ENCODE data around the gene TELO2.

TELO2 gene

DNA sequence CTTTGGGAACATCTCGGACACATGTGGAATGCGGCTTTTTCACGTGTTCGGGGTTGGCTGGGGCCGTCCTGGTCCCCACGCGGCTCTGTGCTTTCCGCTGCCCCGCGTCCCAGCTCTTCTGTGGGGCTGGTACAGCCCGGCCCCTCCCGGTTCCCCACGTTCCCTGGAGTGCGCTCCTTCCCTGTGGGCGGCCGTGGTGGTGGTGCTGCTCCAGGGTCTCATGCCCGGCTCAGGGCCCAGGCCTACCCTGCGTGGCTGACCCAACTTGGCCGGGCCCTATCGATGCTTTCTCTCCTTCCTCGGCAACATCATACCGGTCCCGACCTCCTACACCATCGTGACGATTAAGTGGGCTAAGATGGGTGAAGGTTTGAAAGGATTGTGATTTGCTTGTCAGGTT lies 3.3 kb downstream of the TELO2 start:
- Histone ChIP-seq H3K18ac (ENCODE audit: low read length) (no peak overlapping the region), H2AFZ (ENCODE audit: low read length) (no peak overlapping the region), H3K79me1 (ENCODE audit: low read depth, low read length) (peaks cover 25% of the 10 kb centered on the region), H2BK5ac (ENCODE audit: low read length) (no peak overlapping the region), H3K4me1 (ENCODE audit: control insufficient read depth in 2 of 2, insufficient read depth in 1 of 2, low read depth in 1 of 2, low read length in 2 of 2) (peaks cover 10 to 11% of the 10 kb centered on the region in 2 donors), H3K36me3 (replicated peaks in 1 of 2; ENCODE audit: control insufficient read depth in 2 of 2, insufficient read depth in 2 of 2, low read length in 2 of 2) (peaks cover 33 to 73% of the 10 kb centered on the region in 2 donors), H2AK5ac (ENCODE audit: low read depth, low read length) (no peak overlapping the region), H3K23ac (ENCODE audit: low read depth, low read length, poor library complexity) (no peak overlapping the region), H4K91ac (ENCODE audit: low read depth, low read length, poor library complexity) (no peak overlapping the region), H3K9me3 (replicated peaks in 1 of 2; ENCODE audit: control insufficient read depth in 2 of 2, insufficient read depth in 1 of 2, low read depth in 1 of 2, low read length in 2 of 2) (no peaks in the 10 kb centered on the region), H3K27ac (replicated peaks; ENCODE audit: low read length) (no peak overlapping the region), H3K14ac (ENCODE audit: low read length) (no peak overlapping the region), H3K27me3 (ENCODE audit: control insufficient read depth in 3 of 3, insufficient read depth in 3 of 3, low read depth in 1 of 3, low read length in 3 of 3) (no peaks in the 10 kb centered on the region), H2BK15ac (ENCODE audit: low read length) (no peak overlapping the region), H3K4me2 (ENCODE audit: insufficient read depth, low read length, poor library complexity, severe bottlenecking) (no peak overlapping the region), H3K4me3 (ENCODE audit: low read length in 2 of 2) (no peak overlapping the region), H3K4ac (ENCODE audit: low read length) (no peak overlapping the region), H2BK120ac (ENCODE audit: low read depth, low read length) (no peak overlapping the region), H3K9ac (ENCODE audit: low read depth, low read length, poor library complexity) (no peak overlapping the region), H2BK12ac (ENCODE audit: low read length) (no peak overlapping the region), H4K8ac (ENCODE audit: low read depth, low read length) (no peak overlapping the region)
- no peak for DNase-seq (ENCODE audit: low spot score)
- WGBS, 2 donors (ENCODE audit: extremely low coverage in 2 of 2, insufficient read length in 2 of 2, insufficient replicate concordance in 1 of 2), result no CpG with 5 or more reads among the region's 25 CpGs

DNA sequence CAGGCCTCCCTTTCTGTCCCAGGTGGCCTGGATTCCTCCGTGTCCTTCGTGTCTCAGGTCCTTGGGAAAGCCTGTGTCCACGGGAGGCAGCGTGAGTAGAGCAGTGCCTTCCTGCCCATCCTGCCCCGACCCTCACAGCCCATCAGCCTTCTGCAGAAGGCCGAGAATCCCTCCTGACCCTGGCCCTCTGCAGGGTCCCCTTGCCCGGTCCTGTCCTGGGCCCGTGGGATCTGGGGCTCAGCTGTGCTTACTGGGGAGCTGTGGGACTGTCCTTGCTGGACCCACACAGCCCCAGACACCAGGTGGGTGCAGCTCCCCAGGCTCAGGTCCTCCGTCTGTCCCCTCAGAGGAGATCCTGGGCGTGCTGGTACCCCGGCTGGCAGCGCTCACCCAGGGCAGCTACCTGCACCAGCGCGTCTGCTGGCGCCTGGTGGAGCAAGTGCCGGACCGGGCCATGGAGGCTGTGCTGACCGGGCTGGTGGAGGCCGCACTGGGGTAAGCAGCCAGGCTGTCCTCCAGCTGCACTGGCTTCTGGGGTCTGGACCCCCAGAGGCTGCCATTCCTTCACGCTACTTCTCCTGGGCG lies 3.9 kb downstream of the TELO2 start:
- H3K79me1 ChIP-seq (ENCODE audit: low read depth, low read length), result peaks cover 25% of the 10 kb centered on the region
- H3K14ac ChIP-seq (ENCODE audit: low read length), result no peak overlapping the region

GRCh38 chr16:1498899-1499676 lies 5.9 kb downstream of the TELO2 start:
- Histone ChIP-seq H2BK5ac (ENCODE audit: low read length) (no peak overlapping the region), H3K14ac (ENCODE audit: low read length) (no peak overlapping the region), H2AFZ (ENCODE audit: low read length) (no peak overlapping the region), H3K27me3 (ENCODE audit: control insufficient read depth in 3 of 3, insufficient read depth in 3 of 3, low read depth in 1 of 3, low read length in 3 of 3) (no peaks in the 10 kb centered on the region), H3K4ac (ENCODE audit: low read length) (no peak overlapping the region), H2BK12ac (ENCODE audit: low read length) (no peak overlapping the region), H4K8ac (ENCODE audit: low read depth, low read length) (no peak overlapping the region), H3K9ac (ENCODE audit: low read depth, low read length, poor library complexity) (no peak overlapping the region), H4K91ac (ENCODE audit: low read depth, low read length, poor library complexity) (no peak overlapping the region), H3K36me3 (replicated peaks in 1 of 2; ENCODE audit: control insufficient read depth in 2 of 2, insufficient read depth in 2 of 2, low read length in 2 of 2) (peaks cover 52 to 96% of the 10 kb centered on the region in 2 donors), H3K18ac (ENCODE audit: low read length) (no peak overlapping the region), H3K23ac (ENCODE audit: low read depth, low read length, poor library complexity) (no peak overlapping the region), H3K9me3 (replicated peaks in 1 of 2; ENCODE audit: control insufficient read depth in 2 of 2, insufficient read depth in 1 of 2, low read depth in 1 of 2, low read length in 2 of 2) (peaks cover 0 to 3% of the 10 kb centered on the region in 2 donors), H2BK15ac (ENCODE audit: low read length) (no peak overlapping the region), H2BK120ac (ENCODE audit: low read depth, low read length) (no peak overlapping the region), H3K79me1 (ENCODE audit: low read depth, low read length) (peaks cover 19% of the 10 kb centered on the region), H2AK5ac (ENCODE audit: low read depth, low read length) (no peak overlapping the region), H3K4me1 (ENCODE audit: control insufficient read depth in 2 of 2, insufficient read depth in 1 of 2, low read depth in 1 of 2, low read length in 2 of 2) (peaks cover 3 to 5% of the 10 kb centered on the region in 2 donors), H3K27ac (replicated peaks; ENCODE audit: low read length) (no peak overlapping the region), H3K4me3 (ENCODE audit: low read length in 2 of 2) (no peak overlapping the region), H3K4me2 (ENCODE audit: insufficient read depth, low read length, poor library complexity, severe bottlenecking) (no peak overlapping the region)
- no CpG with 5 or more reads among the region's 35 CpGs for WGBS, 2 donors (ENCODE audit: extremely low coverage in 2 of 2, insufficient read length in 2 of 2, insufficient replicate concordance in 1 of 2)
- DNase-seq (ENCODE audit: low spot score), result no peak

More for the DNA sequence above, 3.9 kb downstream of the TELO2 start:
- H4K91ac ChIP-seq (ENCODE audit: low read depth, low read length, poor library complexity), result no peak overlapping the region
- H3K18ac ChIP-seq (ENCODE audit: low read length), result no peak overlapping the region
- H4K8ac ChIP-seq (ENCODE audit: low read depth, low read length), result peak overlapping the region; percentile 3
- H3K9ac ChIP-seq (ENCODE audit: low read depth, low read length, poor library complexity), result no peak overlapping the region
- H2BK15ac ChIP-seq (ENCODE audit: low read length), result no peak overlapping the region
- H3K23ac ChIP-seq (ENCODE audit: low read depth, low read length, poor library complexity), result peak overlapping the region; percentile 2
- H3K4me1 ChIP-seq (ENCODE audit: control insufficient read depth in 2 of 2, insufficient read depth in 1 of 2, low read depth in 1 of 2, low read length in 2 of 2), result peaks cover 10 to 11% of the 10 kb centered on the region in 2 donors
- no peak overlapping the region for H3K27ac ChIP-seq (replicated peaks; ENCODE audit: low read length)
- no peak overlapping the region for H2AK5ac ChIP-seq (ENCODE audit: low read depth, low read length)
- no peak overlapping the region for H2AFZ ChIP-seq (ENCODE audit: low read length)
- peaks cover 39 to 79% of the 10 kb centered on the region in 2 donors for H3K36me3 ChIP-seq (replicated peaks in 1 of 2; ENCODE audit: control insufficient read depth in 2 of 2, insufficient read depth in 2 of 2, low read length in 2 of 2)
- DNase-seq (ENCODE audit: low spot score), result no peak
- H2BK5ac ChIP-seq (ENCODE audit: low read length), result no peak overlapping the region
- H3K27me3 ChIP-seq (ENCODE audit: control insufficient read depth in 3 of 3, insufficient read depth in 3 of 3, low read depth in 1 of 3, low read length in 3 of 3), result no peaks in the 10 kb centered on the region
- WGBS, 2 donors (ENCODE audit: extremely low coverage in 2 of 2, insufficient read length in 2 of 2, insufficient replicate concordance in 1 of 2), result no CpG with 5 or more reads among the region's 21 CpGs
- no peak overlapping the region for H3K4me3 ChIP-seq (ENCODE audit: low read length in 2 of 2)
- no peak overlapping the region for H3K4me2 ChIP-seq (ENCODE audit: insufficient read depth, low read length, poor library complexity, severe bottlenecking)
- no peak overlapping the region for H3K4ac ChIP-seq (ENCODE audit: low read length)
- no peak overlapping the region for H2BK12ac ChIP-seq (ENCODE audit: low read length)
- peaks cover 0 to 2% of the 10 kb centered on the region in 2 donors for H3K9me3 ChIP-seq (replicated peaks in 1 of 2; ENCODE audit: control insufficient read depth in 2 of 2, insufficient read depth in 1 of 2, low read depth in 1 of 2, low read length in 2 of 2)
- no peak overlapping the region for H2BK120ac ChIP-seq (ENCODE audit: low read depth, low read length)

- WGBS, 2 donors (ENCODE audit: extremely low coverage in 2 of 2, insufficient read length in 2 of 2, insufficient replicate concordance in 1 of 2), result no CpG with 5 or more reads among the region's 36 CpGs
- DNase-seq (ENCODE audit: low spot score), result no peak
- peaks cover 47 to 91% of the 10 kb centered on the region in 2 donors for H3K36me3 ChIP-seq (replicated peaks in 1 of 2; ENCODE audit: control insufficient read depth in 2 of 2, insufficient read depth in 2 of 2, low read length in 2 of 2)
These were observed 6.8 kb downstream of the TELO2 start for GRCh38 chr16:1499756-1500464.

More at GRCh38 chr16:1499756-1500464, 6.8 kb downstream of the TELO2 start:
- Histone ChIP-seq H3K14ac (ENCODE audit: low read length) (no peak overlapping the region), H3K27me3 (ENCODE audit: control insufficient read depth in 3 of 3, insufficient read depth in 3 of 3, low read depth in 1 of 3, low read length in 3 of 3) (no peaks in the 10 kb centered on the region), H3K4me2 (ENCODE audit: insufficient read depth, low read length, poor library complexity, severe bottlenecking) (no peak overlapping the region), H3K27ac (replicated peaks; ENCODE audit: low read length) (no peak overlapping the region), H3K18ac (ENCODE audit: low read length) (no peak overlapping the region), H2BK15ac (ENCODE audit: low read length) (no peak overlapping the region), H3K23ac (ENCODE audit: low read depth, low read length, poor library complexity) (no peak overlapping the region), H4K91ac (ENCODE audit: low read depth, low read length, poor library complexity) (peak overlapping the region; percentile 12), H3K4ac (ENCODE audit: low read length) (no peak overlapping the region), H4K8ac (ENCODE audit: low read depth, low read length) (peak overlapping the region; percentile 17), H2AK5ac (ENCODE audit: low read depth, low read length) (no peak overlapping the region), H2AFZ (ENCODE audit: low read length) (no peak overlapping the region), H2BK12ac (ENCODE audit: low read length) (no peak overlapping the region), H3K4me1 (ENCODE audit: control insufficient read depth in 2 of 2, insufficient read depth in 1 of 2, low read depth in 1 of 2, low read length in 2 of 2) (no peaks in the 10 kb centered on the region), H2BK120ac (ENCODE audit: low read depth, low read length) (no peak overlapping the region), H3K4me3 (ENCODE audit: low read length in 2 of 2) (peak overlapping the region in 1 of 2 donors; percentile 41), H3K79me1 (ENCODE audit: low read depth, low read length) (peaks cover 12% of the 10 kb centered on the region), H2BK5ac (ENCODE audit: low read length) (no peak overlapping the region), H3K9ac (ENCODE audit: low read depth, low read length, poor library complexity) (peak overlapping the region; percentile 21), H3K9me3 (replicated peaks in 1 of 2; ENCODE audit: control insufficient read depth in 2 of 2, insufficient read depth in 1 of 2, low read depth in 1 of 2, low read length in 2 of 2) (peaks cover 0 to 3% of the 10 kb centered on the region in 2 donors)
